CD4-positive, alpha-beta T cell (primary cell): ENCODE data around the gene PIAS1. TPM values are rescaled to one million over a fixed set of nuclear protein-coding genes. Genes with fewer than 3 reads are reported as not detected.

Source experiments
- ATAC-seq: fragments of 200-7000 bp; cut with Tn5 transposase; one replicate; pipeline ENCODE4 v1.10.0; 2022; ENCODE audit warnings: mild to moderate bottlenecking; ENCODE audit not compliant: poor library complexity
- CTCF ChIA-PET: fragments of 350-600 bp; sonication (Branson Sonifier 250); formaldehyde crosslinking; loops from one replicate; lab custom pipeline; 2021; ENCODE audit warnings: antibody characterized with exemption, inconsistent platforms; lab: Charles Lee
- POLR2A ChIA-PET: fragments of 350-600 bp; sonication (Branson Sonifier 250); formaldehyde crosslinking; loops from one replicate; lab custom pipeline; 2021; ENCODE audit warnings: antibody characterized with exemption, inconsistent platforms; lab: Charles Lee
- DNase-seq, 14 experiments: peaks; one replicate each; pipeline ENCODE4 v3.0.0-alpha.2; 2013 to 2020; ENCODE audit warnings: mixed read lengths in 2 of 14
- H3K27ac ChIP-seq, 2 donors: one replicate each; pipeline versions ENCODE4 v1.5.1 to v1.7.0; 2013; ENCODE audit warnings: low read length in 2 of 2, low read depth in 1 of 2, mild to moderate bottlenecking in 1 of 2
- H3K27me3 ChIP-seq, 2 experiments: 1 replicate in 1 of 2; 2 replicates in 1 of 2; pipeline versions ENCODE4 v1.6.1 to v1.7.0; 2013; ENCODE audit warnings: low read length in 2 of 2, control low read depth in 1 of 2, mild to moderate bottlenecking in 1 of 2, moderate library complexity in 1 of 2; ENCODE audit not compliant: insufficient read depth in 2 of 2, control insufficient read depth in 1 of 2
- H3K36me3 ChIP-seq: one replicate; pipeline ENCODE4 v1.6.1; 2013; ENCODE audit warnings: low read length, control low read depth; ENCODE audit not compliant: insufficient read depth
- H3K4me1 ChIP-seq: one replicate; pipeline ENCODE4 v1.6.1; 2013; ENCODE audit warnings: low read length, control low read depth; ENCODE audit not compliant: insufficient read depth
- H3K4me3 ChIP-seq: one replicate; pipeline ENCODE4 v1.5.1; 2013; ENCODE audit warnings: mild to moderate bottlenecking, low read length, moderate library complexity
- H3K9me3 ChIP-seq, 2 experiments: 1 replicate in 1 of 2; 2 replicates in 1 of 2; pipeline versions ENCODE4 v1.6.1 to v1.7.0; 2013; ENCODE audit warnings: low read length in 2 of 2, mild to moderate bottlenecking in 2 of 2, control low read depth in 1 of 2, moderate library complexity in 1 of 2; ENCODE audit not compliant: control insufficient read depth in 1 of 2, insufficient read depth in 1 of 2
- H3K27ac Mint-ChIP-seq: one replicate; pipeline ENCODE4 v1.8.0; 2020; ENCODE audit warnings: mixed read lengths
- H3K27me3 Mint-ChIP-seq: one replicate; pipeline ENCODE4 v1.8.0; 2021; ENCODE audit warnings: mixed read lengths
- H3K36me3 Mint-ChIP-seq: one replicate; pipeline ENCODE4 v1.8.0; 2021; ENCODE audit warnings: low read depth, mixed read lengths
- H3K4me1 Mint-ChIP-seq: one replicate; pipeline ENCODE4 v1.8.0; 2021; ENCODE audit warnings: low read depth, mixed read lengths
- H3K4me3 Mint-ChIP-seq: one replicate; pipeline ENCODE4 v1.8.0; 2020; ENCODE audit warnings: mild to moderate bottlenecking, mixed read lengths
- H3K9me3 Mint-ChIP-seq: one replicate; pipeline ENCODE4 v1.8.0; 2020; ENCODE audit warnings: mixed read lengths
- CTCF ChIP-seq: fragments of 200-600 bp; IDR thresholded peaks from one replicate; pipeline ENCODE4 v1.8.0; 2022; ENCODE audit warnings: antibody characterized with exemption, mild to moderate bottlenecking
- intact Hi-C, 2 experiments: fragments of 100-400 bp; cut with DNase I in 1 of 2; cut with micrococcal nuclease in 1 of 2; formaldehyde crosslinking; loops; one replicate each; pipeline versions ENCODE4 v1.15.1 to v1.9.0; 2023 to 2025; cut with DNase I, micrococcal nuclease
- total RNA-seq, 174 experiments: library from RNA in 2 of 174; stranded (reverse) in 2 of 174; gene quantifications; one replicate each; pipeline ENCODE4 v1.2.3 and lab custom pipeline; 2021 to 2026

Gene PIAS1
- total RNA-seq, 2 experiments from 2014 or later, result 73.1 to 74.8 TPM

- TF ChIP-seq CTCF, result no peak
- Mint-ChIP-seq H3K9me3 (no peaks in the 10 kb centered on the region), H3K36me3 (peaks cover 32% of the 10 kb centered on the region), H3K4me1 (peaks cover 86% of the 10 kb centered on the region), H3K4me3 (no peak overlapping the region), H3K27ac (peak overlapping the region; percentile 14), H3K27me3 (no peaks in the 10 kb centered on the region)
- no peak for ATAC-seq
- Histone ChIP-seq H3K9me3 (no peaks in the 10 kb centered on the region), H3K4me3 (no peak overlapping the region), H3K4me1 (peaks cover 6% of the 10 kb centered on the region), H3K36me3 (peaks cover 14% of the 10 kb centered on the region), H3K27ac (no peak overlapping the region), H3K27me3 (no peaks in the 10 kb centered on the region)
- ChIA-PET POLR2A (interaction anchor here (1.0 to 1.1 kb wide), 2 partner anchors 29 to 30 kb away, joined by 3 to 5 read pairs; partner anchors contain the start of gene PIAS1), CTCF (no interaction called here)
- DNase-seq, result no peak
- intact Hi-C loops, result no loop called here
Observed at GRCh38 chr15:68082735-68083134, 28.6 kb downstream of the PIAS1 start.

GRCh38 chr15:68083463-68083862 lies 29.3 kb downstream of the PIAS1 start:
- no peaks in the 10 kb centered on the region for H3K9me3 ChIP-seq
- H3K27me3 ChIP-seq, result no peaks in the 10 kb centered on the region
- CTCF ChIA-PET, result no interaction called here
- no peak overlapping the region for H3K27ac Mint-ChIP-seq
- H3K4me1 ChIP-seq, result peaks cover 6% of the 10 kb centered on the region
- peaks cover 86% of the 10 kb centered on the region for H3K4me1 Mint-ChIP-seq
- no peak overlapping the region for H3K4me3 ChIP-seq
- H3K4me3 Mint-ChIP-seq, result no peak overlapping the region
- no peak for ATAC-seq
- POLR2A ChIA-PET, result interaction anchor here (0.6 to 0.7 kb wide), 2 partner anchors 12 to 92 kb away, joined by 3 read pairs; no protein-coding TSS in a partner anchor
- peaks cover 20% of the 10 kb centered on the region for H3K36me3 ChIP-seq
- peaks cover 39% of the 10 kb centered on the region for H3K36me3 Mint-ChIP-seq
- no peaks in the 10 kb centered on the region for H3K27me3 Mint-ChIP-seq
- H3K27ac ChIP-seq, result no peak overlapping the region
- no peak for TF ChIP-seq CTCF
- intact Hi-C loops, result no loop called here
- no peaks in the 10 kb centered on the region for H3K9me3 Mint-ChIP-seq
- DNase-seq, result no peak

- no peaks in the 10 kb centered on the region for H3K9me3 ChIP-seq
- no peak for TF ChIP-seq CTCF
- ATAC-seq (no peak), DNase-seq (no peak)
- H3K4me3 ChIP-seq, result no peak overlapping the region
- no peak overlapping the region for H3K4me3 Mint-ChIP-seq
- no peaks in the 10 kb centered on the region for H3K9me3 Mint-ChIP-seq
- ChIA-PET POLR2A (interaction anchor here (1.8 kb wide), 1 partner anchor 31 kb away, joined by 10 read pairs; the partner anchor contains the start of gene PIAS1), CTCF (interaction anchor here (1.8 kb wide), 1 partner anchor 15 kb away, joined by 4 read pairs; no protein-coding TSS in a partner anchor)
- H3K27ac Mint-ChIP-seq, result peak overlapping the region; percentile 12
- H3K36me3 ChIP-seq, result peaks cover 27% of the 10 kb centered on the region
- no peaks in the 10 kb centered on the region for H3K27me3 Mint-ChIP-seq
- H3K4me1 Mint-ChIP-seq, result peaks cover 83% of the 10 kb centered on the region
- H3K36me3 Mint-ChIP-seq, result peaks cover 50% of the 10 kb centered on the region
- H3K4me1 ChIP-seq, result peaks cover 3% of the 10 kb centered on the region
- intact Hi-C loops, result no loop called here
- H3K27ac ChIP-seq, result no peak overlapping the region
- no peaks in the 10 kb centered on the region for H3K27me3 ChIP-seq
Observed at GRCh38 chr15:68085052-68085451, 30.9 kb downstream of the PIAS1 start.
